ENCODE data around the gene NHS.

- TF ChIP-seq POLR2A (IDR thresholded peaks at IDR 0.05) (no peak), CTCF (IDR thresholded peaks at IDR 0.05) (no peak)
Observed at GRCh38 chrX:17674601-17675000, 299.6 kb downstream of the NHS start.
